GM12874 (cell line): ENCODE measurements around the gene LCE7A.

ENCODE experiments used
- TF ChIP-seq, protein P1 (sequence below): IDR thresholded peaks from 2 replicates; pipeline ENCODE4 v1.5.1; 2011; ENCODE audit warnings: low read depth, mild to moderate bottlenecking, control low read depth, low read length, moderate library complexity; ENCODE audit not compliant: insufficient read depth

Gene LCE7A

DNA sequence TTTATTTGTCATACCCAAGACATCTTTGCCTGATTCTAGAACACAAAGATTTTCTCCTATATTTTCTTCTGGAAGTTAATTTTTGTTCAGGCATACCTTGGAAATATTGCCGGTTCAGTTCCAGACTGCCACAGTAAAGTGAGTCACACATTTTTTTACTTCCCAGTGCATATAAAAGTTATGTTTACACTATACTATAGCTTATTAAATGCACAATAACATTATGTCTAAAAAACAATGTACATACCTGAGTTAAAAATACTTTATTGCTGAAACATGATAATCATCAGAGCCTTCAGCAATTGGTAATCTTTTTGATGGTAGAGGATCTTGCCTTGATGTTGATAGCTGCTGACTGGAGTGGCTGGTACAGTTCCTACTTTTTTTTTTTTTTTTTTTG is 28.3 kb downstream of the LCE7A start:
- TF ChIP-seq, protein P1, sequence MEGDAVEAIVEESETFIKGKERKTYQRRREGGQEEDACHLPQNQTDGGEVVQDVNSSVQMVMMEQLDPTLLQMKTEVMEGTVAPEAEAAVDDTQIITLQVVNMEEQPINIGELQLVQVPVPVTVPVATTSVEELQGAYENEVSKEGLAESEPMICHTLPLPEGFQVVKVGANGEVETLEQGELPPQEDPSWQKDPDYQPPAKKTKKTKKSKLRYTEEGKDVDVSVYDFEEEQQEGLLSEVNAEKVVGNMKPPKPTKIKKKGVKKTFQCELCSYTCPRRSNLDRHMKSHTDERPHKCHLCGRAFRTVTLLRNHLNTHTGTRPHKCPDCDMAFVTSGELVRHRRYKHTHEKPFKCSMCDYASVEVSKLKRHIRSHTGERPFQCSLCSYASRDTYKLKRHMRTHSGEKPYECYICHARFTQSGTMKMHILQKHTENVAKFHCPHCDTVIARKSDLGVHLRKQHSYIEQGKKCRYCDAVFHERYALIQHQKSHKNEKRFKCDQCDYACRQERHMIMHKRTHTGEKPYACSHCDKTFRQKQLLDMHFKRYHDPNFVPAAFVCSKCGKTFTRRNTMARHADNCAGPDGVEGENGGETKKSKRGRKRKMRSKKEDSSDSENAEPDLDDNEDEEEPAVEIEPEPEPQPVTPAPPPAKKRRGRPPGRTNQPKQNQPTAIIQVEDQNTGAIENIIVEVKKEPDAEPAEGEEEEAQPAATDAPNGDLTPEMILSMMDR, result no peak

DNA sequence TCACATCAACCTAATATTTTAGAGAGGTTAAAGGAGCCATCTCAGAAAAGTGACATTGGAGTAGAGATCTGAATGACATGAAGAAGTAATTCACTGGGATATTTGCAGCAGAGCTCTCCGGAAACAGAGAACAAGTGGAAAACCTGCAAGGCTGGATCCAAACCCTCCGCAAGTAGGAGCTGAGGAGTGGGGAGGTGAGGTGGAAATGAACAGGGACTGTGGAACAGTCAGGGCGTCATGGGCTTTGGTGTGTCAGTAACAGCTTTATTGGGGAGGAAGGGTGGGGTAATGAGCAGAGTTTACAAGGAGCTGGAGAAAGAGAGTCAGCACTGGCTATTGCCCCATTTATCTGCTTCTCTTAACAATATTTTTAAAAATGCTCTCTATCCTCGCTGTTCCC is 39.2 kb downstream of the LCE7A start:
- TF ChIP-seq, protein P1, result no peak

DNA sequence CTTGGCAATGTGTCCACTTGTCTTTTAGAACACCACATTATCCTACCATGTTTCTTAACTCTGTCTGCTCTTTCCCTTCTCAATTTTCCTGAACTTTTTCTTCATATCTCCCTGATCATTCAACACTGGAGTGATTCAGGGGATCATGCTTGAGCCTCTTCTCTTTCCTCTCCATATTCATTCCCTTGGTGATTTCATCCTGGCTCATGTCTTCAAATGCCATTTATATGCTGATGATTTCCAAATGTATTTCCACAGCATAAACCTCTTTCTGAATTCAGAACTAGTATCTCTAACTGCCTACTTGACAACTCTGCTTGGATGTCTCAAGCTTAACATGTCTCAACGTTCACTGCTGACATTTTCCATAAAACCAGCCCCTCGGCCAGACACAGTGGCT is 40.1 kb downstream of the LCE7A start:
- TF ChIP-seq, protein P1, result no peak

DNA sequence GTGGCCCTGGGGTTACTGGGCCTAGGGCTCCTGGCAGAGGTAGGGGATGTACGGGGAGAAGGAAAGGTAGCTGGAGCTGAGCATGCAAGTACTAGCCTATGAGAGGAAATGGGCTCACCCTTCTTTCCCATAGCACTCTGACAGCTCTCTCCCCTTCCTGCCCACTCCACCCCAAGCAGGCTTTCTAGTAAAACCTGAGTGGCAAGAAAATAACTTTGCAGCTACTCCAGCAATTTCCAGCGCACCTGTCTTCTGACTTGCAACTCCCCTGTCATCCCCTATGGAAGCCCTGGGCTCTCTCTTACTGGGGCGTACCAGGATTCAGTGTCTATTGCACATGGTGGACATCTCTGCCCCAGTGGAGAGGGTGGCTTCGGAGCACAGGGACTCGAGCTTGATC is 41.8 kb downstream of the LCE7A start:
- TF ChIP-seq, protein P1, result no peak

DNA sequence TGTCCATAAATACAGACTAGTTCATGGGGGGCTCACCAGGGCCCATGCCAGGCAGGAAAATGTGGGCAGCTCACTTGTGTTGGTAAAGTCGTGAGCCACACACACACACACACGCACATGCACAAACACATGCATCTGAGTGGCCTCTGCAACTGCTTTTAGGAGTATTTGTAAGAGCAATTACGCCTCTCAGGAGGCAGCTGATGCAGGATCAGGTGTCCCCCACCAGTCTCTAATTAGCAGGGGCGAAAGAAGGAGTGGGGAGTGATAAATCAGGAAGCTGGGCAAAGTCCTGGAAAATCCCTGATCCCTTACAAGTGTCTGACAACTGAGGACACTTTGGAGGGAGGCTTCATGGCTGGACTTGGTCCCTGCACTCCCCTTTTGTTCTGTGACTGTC is 42.8 kb downstream of the LCE7A start:
- TF ChIP-seq, protein P1, result no peak

DNA sequence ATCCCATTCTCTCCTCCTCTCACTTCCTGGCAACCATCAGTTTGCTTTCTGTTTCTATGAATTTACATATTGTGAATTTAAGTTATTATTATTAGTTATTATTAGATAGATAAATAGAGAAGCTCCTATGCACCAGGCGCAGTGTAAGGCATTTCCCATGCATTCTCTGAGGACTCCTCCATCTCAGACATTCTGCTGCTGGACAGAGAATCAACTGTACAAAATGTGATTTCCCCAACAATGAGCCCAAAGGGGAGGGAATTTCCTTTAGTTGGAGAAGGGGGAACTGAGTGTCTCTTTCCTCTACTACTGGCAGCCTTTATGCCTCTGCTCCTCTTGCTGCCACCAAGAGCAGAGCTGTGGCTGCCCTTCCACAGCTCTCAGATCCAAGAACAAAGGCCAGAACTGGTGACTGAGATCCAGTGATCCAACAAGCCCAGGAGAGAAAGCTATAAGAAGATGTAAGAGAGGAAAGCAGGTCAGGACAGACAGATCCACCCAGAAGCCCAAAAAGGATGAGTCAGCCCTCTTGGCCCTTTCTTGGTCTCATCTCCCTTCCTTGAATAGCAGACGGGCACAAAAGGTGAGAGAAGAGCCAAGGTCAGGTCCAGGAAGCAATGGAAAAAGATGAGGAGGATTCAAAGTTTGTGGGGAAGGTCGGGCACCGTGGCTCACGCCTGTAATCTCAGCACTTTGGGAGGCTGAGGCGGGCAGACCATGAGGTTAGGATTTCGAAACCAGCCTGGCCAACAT is 45.1 kb downstream of the LCE7A start:
- TF ChIP-seq, protein P1, result no peak

DNA sequence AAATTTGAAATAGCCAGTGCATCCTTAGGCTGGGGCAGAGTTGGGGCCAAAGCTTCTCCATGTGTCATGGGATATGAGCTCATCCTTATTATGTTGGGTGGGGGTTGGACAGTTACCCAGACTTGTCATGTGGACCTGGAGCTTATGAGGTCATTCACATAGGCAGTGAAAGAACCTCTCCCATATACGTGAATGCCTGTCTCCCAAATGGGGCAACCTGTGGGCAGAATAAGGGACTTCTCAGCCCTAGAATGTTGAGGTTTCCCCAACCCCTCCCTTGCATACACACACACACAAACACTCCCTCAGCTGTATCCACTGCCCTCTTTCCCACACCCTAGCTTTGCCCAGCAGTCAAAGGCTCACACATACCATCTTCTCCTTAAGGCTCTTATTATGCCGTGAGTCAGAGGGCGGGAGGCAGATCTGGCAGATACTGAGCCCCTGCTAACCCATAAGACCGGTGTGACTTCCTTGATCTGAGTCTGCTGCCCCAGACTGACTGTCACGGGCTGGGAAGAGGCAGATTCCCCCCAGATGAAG is 46.3 kb downstream of the LCE7A start:
- TF ChIP-seq, protein P1, result no peak
